GM12891 (cell line): Measurements from ENCODE around the gene SAMMSON.

Source experiments
- POU2F2 ChIP-seq: IDR thresholded peaks from 2 replicates; pipeline ENCODE4 v1.6.1; 2011; ENCODE audit warnings: low read depth, mild to moderate bottlenecking, control low read depth, low read length, moderate library complexity
- TAF1 ChIP-seq: IDR thresholded peaks from 2 replicates; pipeline ENCODE4 v1.6.1; 2011; ENCODE audit warnings: low read depth, low read length, control low read depth

- TF ChIP-seq POU2F2 (no peak), TAF1 (no peak)
Measured at GRCh38 chr3:70038693-70039092, 39.2 kb downstream of the SAMMSON start.
